ENCODE results near the gene PPP1R37.

The PPP1R37 gene

GRCh38 chr19:45070861-45071544 lies 22.0 kb upstream of the PPP1R37 start:
- no peak for DNase-seq (ENCODE audit: low read depth in 2 of 2)

- no peak for DNase-seq (ENCODE audit: low read depth in 2 of 2)
Measured at GRCh38 chr19:45071545-45071938, 21.4 kb upstream of the PPP1R37 start.

DNA sequence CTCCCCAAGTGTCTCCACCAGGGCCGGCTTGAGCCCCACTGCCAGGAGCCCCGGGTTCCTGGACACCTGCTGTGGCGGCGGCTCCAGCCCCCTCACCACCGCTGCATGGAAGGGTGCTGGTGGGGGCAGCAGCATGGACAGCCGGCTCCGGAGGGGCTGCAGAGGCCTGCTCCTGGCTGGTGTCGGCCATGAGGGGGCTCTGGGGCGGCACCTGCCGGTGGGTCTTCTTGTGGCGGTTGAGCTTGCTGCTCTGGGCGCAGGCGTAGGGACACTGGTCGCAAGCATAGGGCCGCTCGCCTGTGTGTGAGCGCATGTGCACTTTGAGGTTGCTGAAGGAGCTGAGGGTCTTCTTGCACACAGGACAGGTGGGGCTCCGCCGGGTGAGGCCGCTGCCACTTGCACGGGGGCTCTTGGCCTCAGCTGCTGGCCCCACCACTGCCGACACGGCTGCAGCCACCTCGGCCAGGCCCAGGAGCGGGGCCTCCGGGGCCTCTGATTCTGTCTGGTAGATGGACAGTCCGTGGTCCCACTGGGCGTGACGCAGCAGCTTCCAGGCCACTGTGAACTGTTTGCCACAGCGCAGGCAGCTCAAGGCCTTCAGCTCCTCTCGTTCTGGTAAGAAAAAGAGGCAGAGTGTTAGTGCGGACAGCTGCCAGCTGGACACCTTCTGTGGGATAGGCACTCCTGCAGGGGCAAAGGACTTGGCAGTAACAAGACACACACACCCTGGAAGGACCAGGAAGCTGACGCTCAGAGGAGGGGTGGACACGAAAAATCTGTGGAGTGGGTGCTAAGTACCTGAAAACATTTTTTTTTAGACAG lies 20.8 kb upstream of the PPP1R37 start:
- no peak for DNase-seq (ENCODE audit: low read depth in 2 of 2)

GRCh38 chr19:45074744-45075300 lies 18.2 kb upstream of the PPP1R37 start:
- DNase-seq (ENCODE audit: low read depth in 2 of 2), result no peak

DNA sequence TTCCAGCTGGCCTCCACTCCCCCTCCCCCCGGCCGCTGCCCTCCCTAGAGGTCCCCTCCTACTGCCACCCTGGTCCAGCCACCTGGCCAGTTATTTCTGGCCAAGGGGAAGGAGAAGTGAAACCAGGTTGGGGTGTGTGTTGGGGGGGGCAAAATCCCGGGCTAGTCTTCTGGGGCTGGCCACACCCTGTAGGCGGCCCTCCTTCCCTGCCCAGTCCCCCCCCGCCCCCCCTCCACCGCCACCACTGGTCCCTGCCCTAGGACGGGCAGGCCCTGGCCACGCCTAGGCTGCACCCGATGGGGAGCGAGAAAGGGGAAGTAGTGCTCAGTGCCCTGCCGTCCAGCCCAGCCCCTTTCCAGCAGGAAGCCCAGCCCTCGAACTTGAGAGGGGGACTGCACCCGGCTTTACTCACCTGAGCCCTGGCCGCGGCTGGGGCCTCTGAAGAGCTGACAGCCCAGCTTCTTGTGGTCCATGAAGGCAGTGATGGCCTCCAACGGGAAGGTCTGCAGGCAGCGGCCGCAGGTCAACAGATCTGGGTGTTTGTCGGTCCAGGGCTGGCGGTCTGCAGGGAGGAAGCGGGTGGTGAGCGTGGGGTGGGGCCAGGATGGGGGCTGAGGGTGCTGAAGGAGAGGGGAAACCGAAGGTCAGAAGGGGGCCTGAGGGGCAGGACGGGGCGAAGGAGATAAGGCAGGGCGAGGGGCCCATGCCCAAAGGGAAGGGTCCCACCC lies 17.5 kb upstream of the PPP1R37 start:
- peak in 1 of 2 donors; percentile 27 for DNase-seq (ENCODE audit: low read depth in 2 of 2)

DNA sequence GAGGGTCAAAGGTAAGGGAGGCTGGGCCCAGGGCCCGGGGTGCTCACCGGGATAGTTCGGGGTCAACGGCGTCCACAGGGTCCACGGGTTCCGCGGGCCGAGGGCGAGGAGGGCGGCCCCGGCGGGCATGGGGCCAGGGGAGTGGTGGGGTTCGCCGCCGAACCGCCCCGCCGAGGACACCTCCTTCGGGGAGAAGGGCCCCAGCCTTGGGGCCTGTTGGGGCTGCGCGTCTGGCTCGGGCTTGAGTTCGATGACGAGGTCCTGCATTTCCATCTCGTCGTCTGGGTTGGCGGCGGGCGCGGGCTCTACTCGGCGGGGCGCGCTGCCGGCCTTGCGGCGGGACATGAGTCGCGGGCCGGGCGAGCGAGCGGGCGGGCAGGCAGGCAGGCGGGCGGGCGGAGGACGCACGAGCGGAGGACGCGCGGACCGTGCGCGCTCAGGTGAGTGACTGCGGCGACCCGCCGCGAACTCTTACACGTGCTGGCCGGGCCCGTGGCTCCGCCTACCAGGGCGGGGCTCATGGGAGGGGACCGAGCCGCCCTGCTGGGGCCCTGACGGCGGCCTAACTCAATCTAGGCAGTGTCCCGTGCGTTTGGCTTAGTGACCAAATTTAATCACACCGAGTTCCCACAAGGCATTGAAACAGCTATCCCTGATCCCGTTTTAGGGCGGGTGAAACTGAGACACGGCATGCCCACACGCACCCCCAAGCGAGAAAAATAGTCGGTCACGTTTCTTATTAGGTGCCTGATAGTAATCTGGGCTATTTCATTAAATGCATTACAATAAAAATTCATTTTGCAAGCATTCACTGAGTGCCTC lies 16.7 kb upstream of the PPP1R37 start, which contains the start of gene ZNF296:
TSS of gene ZNF296 (minus strand) at position 450 of the 822 bp plus-strand sequence. CDS start at position 345, 105 bp downstream.
- DNase-seq (ENCODE audit: low read depth in 2 of 2), result peak; percentile 77 to 81

- no peak for DNase-seq (ENCODE audit: low read depth in 2 of 2)
Measured at GRCh38 chr19:45076851-45077730, 15.9 kb upstream of the PPP1R37 start.

DNA sequence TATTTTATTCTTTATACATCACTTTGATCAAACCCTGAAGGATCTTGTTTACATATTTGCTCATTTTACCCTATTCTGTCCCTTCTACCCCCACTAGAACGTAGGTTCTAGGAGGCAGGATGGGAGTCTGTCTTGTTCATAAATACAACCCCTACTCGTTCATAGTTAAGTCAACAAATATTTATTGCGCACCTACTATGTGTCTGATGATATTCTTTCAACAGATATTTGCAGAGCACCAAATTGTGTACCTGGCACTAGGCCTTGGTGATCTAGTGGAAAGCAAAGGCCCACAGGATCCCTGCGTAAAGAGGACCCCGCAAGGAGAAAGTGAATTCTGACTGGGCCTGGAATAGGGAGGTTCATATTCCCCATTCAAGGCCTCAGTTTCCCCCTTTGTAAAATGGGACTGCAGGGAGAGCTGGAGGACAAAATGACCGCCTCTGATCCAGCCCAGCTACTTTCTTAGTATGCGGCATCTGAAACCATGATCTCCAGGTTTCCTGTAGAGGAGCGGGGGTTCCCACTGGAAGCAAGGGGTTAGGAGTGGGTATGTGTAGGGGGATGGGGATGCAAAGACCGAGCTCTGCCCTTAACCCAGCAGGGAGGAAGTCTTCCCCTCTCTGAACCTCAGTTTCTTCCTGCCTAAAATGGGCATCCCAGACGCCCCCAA lies 14.5 kb upstream of the PPP1R37 start:
- DNase-seq (ENCODE audit: low read depth in 2 of 2), result no peak

DNA sequence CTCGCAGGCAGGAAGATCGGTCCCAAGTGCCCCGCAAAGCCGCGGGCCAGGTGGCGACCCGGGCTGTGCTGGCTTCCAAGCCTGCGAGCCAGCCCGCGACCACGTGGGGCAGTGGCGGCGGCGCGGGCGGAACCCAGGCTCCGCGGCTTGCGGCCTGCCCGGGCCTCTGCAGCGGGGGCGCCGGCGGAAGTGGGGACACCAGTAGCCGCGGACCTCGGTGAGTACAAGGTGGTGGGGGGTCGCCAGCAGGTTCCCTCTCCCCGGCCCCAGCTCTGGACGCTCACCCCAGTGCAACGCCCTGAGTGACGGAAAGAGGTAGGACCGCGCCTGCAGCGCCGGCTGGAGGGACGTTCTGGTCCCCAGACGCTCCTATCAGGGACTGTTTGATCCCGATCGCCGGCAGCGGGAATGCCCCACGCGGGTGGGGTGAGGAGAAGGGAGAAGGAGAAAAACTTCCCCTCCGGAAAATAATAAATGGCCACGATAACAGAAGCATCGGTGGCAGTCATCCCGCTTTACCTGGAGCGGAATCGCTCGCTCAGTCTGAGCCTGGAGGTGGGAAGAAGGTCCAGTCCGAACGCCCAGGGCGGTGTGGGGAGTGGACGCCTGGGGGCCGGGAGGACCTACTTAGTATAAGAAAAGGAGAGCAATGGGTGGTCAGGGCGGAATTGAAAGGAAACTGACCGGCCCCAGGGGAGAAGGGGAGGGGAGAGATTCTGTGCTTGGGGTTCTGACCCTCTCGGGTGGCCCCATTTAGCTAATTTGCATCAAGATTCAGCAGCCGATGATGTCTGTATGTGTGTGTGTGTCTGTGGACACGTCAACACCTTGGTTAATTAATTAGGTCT lies 13.7 kb upstream of the PPP1R37 start, which contains the start of gene GEMIN7:
TSS of gene GEMIN7 (plus strand) at position 198 of the 848 bp plus-strand sequence. CDS start 10,855 bp downstream, outside the sequence.
- peak; percentile 76 to 79 for DNase-seq (ENCODE audit: low read depth in 2 of 2)

GRCh38 chr19:45079911-45080370 lies 13.0 kb upstream of the PPP1R37 start:
- no peak for DNase-seq (ENCODE audit: low read depth in 2 of 2)

- DNase-seq (ENCODE audit: low read depth in 2 of 2), result no peak
Measured at GRCh38 chr19:45082170-45082569, 10.8 kb upstream of the PPP1R37 start.

- DNase-seq (ENCODE audit: low read depth in 2 of 2), result no peak
Measured at GRCh38 chr19:45086480-45086879, 6.5 kb upstream of the PPP1R37 start.

GRCh38 chr19:45087531-45087930 lies 5.4 kb upstream of the PPP1R37 start:
- no peak for DNase-seq (ENCODE audit: low read depth in 2 of 2)

GRCh38 chr19:45090034-45090433 lies 2.9 kb upstream of the PPP1R37 start:
- no peak for DNase-seq (ENCODE audit: low read depth in 2 of 2)

- DNase-seq (ENCODE audit: low read depth in 2 of 2), result no peak
Measured at GRCh38 chr19:45090606-45091005, 2.4 kb upstream of the PPP1R37 start.

DNA sequence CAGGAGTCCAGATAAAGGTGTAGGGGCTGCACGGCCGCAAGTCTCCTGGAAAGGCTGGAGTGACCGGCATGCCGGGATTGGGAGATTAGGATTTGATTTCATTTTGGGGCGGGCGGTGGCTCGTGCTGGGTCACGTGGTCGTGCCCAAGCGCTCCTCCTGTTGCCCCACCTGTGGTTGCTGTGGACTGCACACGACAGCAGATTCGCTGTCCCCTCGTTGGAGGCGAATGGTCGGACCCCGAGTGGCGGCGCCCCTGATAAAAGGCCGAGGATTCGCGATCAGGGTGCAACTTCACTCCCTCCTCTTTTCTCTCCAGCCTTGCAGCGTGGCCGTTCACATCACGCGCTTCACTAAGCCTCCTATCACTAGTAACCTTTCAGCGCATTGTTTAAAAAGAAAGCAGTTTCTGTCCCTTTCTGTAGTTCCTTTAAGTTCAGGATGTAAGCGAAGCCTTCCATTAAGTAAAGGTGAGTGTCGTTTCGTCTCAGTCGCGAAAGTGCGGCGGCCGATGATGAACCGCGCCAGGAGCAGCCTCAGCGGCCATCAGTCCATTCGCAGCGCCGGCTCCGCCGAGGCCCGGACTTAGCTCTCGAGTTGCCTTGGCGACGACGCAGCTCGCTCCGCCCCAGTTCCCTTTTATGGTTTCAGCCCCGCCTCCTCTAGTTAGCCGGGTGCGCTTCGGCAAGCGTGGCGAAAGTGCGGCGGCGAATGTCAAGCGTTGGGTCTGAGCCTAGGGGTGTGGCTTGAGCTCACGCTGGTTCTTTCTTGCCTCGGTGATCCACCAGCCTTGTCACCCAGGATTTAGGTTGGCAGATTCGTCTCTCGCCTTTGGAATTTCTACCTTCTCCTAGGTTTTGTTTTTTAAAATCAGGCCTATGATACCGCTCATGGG lies 1.7 kb upstream of the PPP1R37 start:
- peak; percentile 95 to 96 for DNase-seq (ENCODE audit: low read depth in 2 of 2)

DNA sequence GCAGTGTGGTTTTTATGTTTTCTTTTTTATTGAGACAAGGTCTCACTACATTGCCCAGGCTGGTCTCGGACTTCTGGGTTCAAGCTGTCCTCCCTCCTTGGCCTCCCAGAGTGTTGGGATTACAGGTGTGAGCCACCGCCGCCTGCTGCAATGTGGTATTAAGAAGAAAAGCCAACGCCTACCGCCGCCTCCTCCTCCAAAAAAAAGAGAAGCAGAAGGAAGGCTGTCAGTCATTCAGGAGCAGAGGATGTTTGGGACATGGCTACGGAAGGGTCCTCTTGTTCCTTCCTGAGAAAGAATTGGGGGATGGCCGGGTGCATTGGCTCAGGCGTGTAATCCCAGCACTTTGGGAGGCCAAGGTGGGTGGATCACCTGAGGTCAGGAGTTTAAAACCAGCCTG lies 1.2 kb downstream of the PPP1R37 start:
- no peak for DNase-seq (ENCODE audit: low read depth in 2 of 2)

Data from stimulated activated CD8-positive, alpha-beta memory T cell treated with anti-CD3 and anti-CD28 coated beads, Interleukin-2, amount 100 ng/mL, for 48 hours (primary cell).